ENCODE results near the gene LRRC46. TPM values are rescaled to one million over a fixed set of nuclear protein-coding genes. Genes with fewer than 3 reads are reported as not detected.

The LRRC46 gene
- total RNA-seq, 5 donors from 2014 or later (not counting 1 experiment from before 2014, with no cell fraction given) = 0.20 to 1.0 (median 0.88) TPM

DNA sequence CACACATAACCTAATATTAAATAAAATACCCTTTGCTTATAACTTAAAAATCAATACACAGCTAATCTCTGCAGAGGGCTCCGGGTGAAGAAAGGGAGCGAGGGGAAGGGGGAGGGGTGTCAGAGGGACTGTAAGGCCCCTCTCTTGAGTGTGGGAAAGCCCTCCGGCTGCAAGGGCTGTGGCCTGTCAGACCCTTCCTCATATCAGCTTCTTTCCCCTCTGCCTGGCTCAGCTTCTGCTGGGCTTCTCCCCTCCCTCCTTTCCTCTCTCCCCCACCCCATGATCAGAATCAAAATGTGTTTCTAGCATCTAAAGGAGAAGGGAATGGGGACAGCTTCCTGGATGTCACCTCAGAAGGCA, 14.2 kb downstream of the LRRC46 start:
- Mint-ChIP-seq H3K4me1 (peaks cover 33 to 41% (median 40%) of the 10 kb centered on the region in 3 donors), H3K9me3 (no peaks in the 10 kb centered on the region), H3K36me3 (no peaks in the 10 kb centered on the region), H3K27ac (no peak overlapping the region), H3K27me3 (peaks cover 46 to 57% of the 10 kb centered on the region in 2 donors), H3K4me3 (no peak overlapping the region)
- Histone ChIP-seq H3K4me3 (ENCODE audit: control insufficient read depth in 1 of 2, extremely low read depth in 1 of 2, low read length in 1 of 2) (no peak overlapping the region), H3K27ac (ENCODE audit: low read length) (no peak overlapping the region), H3K27me3 (replicated peaks in 1 of 2; ENCODE audit: control insufficient read depth in 2 of 2, extremely low read depth in 1 of 2, insufficient read depth in 2 of 2, low read length in 1 of 2) (peaks cover 19 to 70% of the 10 kb centered on the region in 2 experiments), H3K9me3 (no peaks in the 10 kb centered on the region), H3K36me3 (ENCODE audit: control insufficient read depth in 2 of 2, extremely low read depth in 1 of 2, insufficient read depth in 1 of 2, low read length in 1 of 2) (no peaks in the 10 kb centered on the region), H3K4me1 (ENCODE audit: control insufficient read depth in 1 of 2, extremely low read depth in 1 of 2, insufficient read depth in 2 of 2, low read length in 2 of 2) (peaks cover 4 to 38% of the 10 kb centered on the region in 2 experiments)
- ChIA-PET CTCF (interaction anchor here (2.4 to 3.1 kb wide), 2 partner anchors 44 to 45 kb away, joined by 5 to 25 read pairs; no protein-coding TSS in a partner anchor), POLR2A (no interaction called here)
- no peak for ATAC-seq (replicated peaks in 1 of 4)
- DNase-seq = no peak
- WGBS (ENCODE audit: insufficient coverage) = no CpG with 5 or more reads among the region's 3 CpGs

DNA sequence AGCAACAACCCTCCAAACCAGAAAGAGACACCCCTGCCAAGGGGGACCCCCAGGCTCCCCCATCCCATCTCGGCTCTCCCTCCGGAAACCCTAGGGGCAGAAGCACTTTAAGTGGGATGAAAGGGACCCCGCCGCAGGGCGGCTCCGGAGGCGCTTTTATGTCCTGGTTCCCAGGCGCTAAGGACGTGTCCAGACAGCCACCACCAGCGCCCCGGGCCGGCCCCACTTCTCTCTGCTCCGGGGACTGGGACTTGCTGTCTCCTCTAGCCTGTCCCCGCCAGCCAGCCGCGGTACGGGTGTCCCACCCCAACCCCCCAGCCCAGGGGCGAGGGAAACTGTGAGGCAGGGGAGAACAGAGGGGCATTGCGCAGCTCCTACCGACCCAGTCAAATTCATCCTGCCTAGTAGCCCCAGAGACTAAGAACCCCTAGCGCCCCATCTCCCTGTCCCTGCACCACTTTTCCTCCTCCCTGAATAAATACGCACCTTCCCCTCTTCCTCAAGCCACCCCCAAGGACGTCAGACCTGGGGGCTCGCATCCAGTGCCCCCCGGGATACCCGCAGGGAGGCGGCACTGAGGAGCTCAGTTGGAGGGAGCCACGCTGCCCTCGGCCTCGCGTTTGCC, 15.4 kb downstream of the LRRC46 start:
- Histone ChIP-seq H3K4me3 (ENCODE audit: control insufficient read depth in 1 of 2, extremely low read depth in 1 of 2, low read length in 1 of 2) (peak overlapping the region in 1 of 2 donors; percentile 32), H3K36me3 (ENCODE audit: control insufficient read depth in 2 of 2, extremely low read depth in 1 of 2, insufficient read depth in 1 of 2, low read length in 1 of 2) (no peaks in the 10 kb centered on the region), H3K27ac (ENCODE audit: low read length) (no peak overlapping the region), H3K4me1 (ENCODE audit: control insufficient read depth in 1 of 2, extremely low read depth in 1 of 2, insufficient read depth in 2 of 2, low read length in 2 of 2) (peaks cover 4 to 38% of the 10 kb centered on the region in 2 experiments), H3K27me3 (replicated peaks in 1 of 2; ENCODE audit: control insufficient read depth in 2 of 2, extremely low read depth in 1 of 2, insufficient read depth in 2 of 2, low read length in 1 of 2) (peaks cover 20 to 80% of the 10 kb centered on the region in 2 experiments), H3K9me3 (no peaks in the 10 kb centered on the region)
- Mint-ChIP-seq H3K27ac (peak overlapping the region in 1 of 2 donors; percentile 36), H3K27me3 (peaks cover 48 to 62% of the 10 kb centered on the region in 2 donors), H3K4me3 (peak overlapping the region in 1 of 3 donors; percentile 44), H3K9me3 (no peaks in the 10 kb centered on the region), H3K36me3 (no peaks in the 10 kb centered on the region), H3K4me1 (peaks cover 27 to 36% (median 34%) of the 10 kb centered on the region in 3 donors)
- 17% methylated on average over 19 of the region's 31 CpGs for WGBS (ENCODE audit: insufficient coverage)
- ChIA-PET CTCF (interaction anchor here in 1 of 2 donors (0.6 to 3.1 kb wide), 2 partner anchors 43 to 232 kb away, joined by 4 to 25 read pairs; no protein-coding TSS in a partner anchor), POLR2A (no interaction called here)
- ATAC-seq (replicated peaks in 1 of 4) (no peak), DNase-seq (no peak)

DNA sequence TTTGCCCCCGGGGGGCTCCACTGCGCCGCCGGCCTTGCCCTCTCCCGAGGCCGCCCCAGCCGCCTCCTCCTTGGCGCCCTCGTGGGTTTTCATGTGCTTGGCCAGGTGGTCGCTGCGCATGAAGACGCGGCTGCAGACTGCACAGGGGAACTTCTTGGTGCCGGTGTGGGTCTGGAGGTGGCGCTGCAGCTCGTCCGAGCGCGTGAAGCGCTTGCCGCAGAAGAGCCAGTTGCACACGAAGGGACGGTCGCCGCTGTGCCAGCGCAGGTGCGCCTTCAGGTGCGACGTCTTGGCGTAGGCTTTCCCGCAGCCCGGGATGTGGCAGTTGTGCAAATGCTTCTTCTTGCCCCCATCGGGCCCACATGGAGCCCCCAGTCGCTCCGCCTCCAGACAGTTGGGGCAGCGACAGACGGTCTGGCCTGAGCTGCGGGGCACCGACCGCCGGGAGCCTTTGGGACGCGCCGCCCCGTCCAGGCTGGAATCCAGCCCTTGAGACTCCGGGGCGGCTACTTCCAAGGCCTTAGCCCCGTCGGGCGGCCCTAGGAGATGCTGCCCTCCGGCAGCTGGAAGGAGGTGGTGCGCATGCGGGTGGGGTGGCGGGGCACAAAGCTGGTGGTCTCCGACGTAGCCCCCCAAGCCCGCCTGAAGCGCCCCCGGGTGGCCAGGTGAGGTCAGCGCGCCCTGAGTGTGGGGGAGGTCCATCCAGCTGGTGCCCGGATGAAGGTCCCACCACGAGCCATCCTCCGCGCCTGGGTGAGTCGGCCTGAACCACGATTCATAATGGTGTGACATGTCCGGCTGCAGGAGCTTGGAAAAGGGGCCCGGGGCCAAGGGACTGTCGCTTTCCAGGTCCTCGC, 16.1 kb downstream of the LRRC46 start:
- DNase-seq (peak in 14 of 35 experiments; percentile 4 to 53 (median 32)), ATAC-seq (replicated peaks in 1 of 4) (peak in 1 of 4 experiments; percentile 63)
- ChIA-PET POLR2A (no interaction called here), CTCF (interaction anchor here (1.0 to 3.1 kb wide), 2 partner anchors 42 to 43 kb away, joined by 3 to 25 read pairs; no protein-coding TSS in a partner anchor)
- Mint-ChIP-seq H3K27ac (no peak overlapping the region), H3K9me3 (no peaks in the 10 kb centered on the region), H3K36me3 (no peaks in the 10 kb centered on the region), H3K27me3 (peaks cover 56 to 69% of the 10 kb centered on the region in 2 donors), H3K4me1 (peaks cover 28 to 38% (median 35%) of the 10 kb centered on the region in 3 donors), H3K4me3 (peak overlapping the region in 1 of 3 donors; percentile 44)
- 30% methylated on average over 69 of the region's 71 CpGs for WGBS (ENCODE audit: insufficient coverage)
- no peaks in the 10 kb centered on the region for H3K36me3 ChIP-seq (ENCODE audit: control insufficient read depth in 2 of 2, extremely low read depth in 1 of 2, insufficient read depth in 1 of 2, low read length in 1 of 2)
- peak overlapping the region in 1 of 2 donors; percentile 15 for H3K4me3 ChIP-seq (ENCODE audit: control insufficient read depth in 1 of 2, extremely low read depth in 1 of 2, low read length in 1 of 2)
- H3K27ac ChIP-seq (ENCODE audit: low read length) = no peak overlapping the region
- H3K27me3 ChIP-seq (replicated peaks in 1 of 2; ENCODE audit: control insufficient read depth in 2 of 2, extremely low read depth in 1 of 2, insufficient read depth in 2 of 2, low read length in 1 of 2) = peaks cover 22 to 88% of the 10 kb centered on the region in 2 experiments
- no peaks in the 10 kb centered on the region for H3K9me3 ChIP-seq
- H3K4me1 ChIP-seq (ENCODE audit: control insufficient read depth in 1 of 2, extremely low read depth in 1 of 2, insufficient read depth in 2 of 2, low read length in 2 of 2) = peaks cover 4 to 43% of the 10 kb centered on the region in 2 experiments

DNA sequence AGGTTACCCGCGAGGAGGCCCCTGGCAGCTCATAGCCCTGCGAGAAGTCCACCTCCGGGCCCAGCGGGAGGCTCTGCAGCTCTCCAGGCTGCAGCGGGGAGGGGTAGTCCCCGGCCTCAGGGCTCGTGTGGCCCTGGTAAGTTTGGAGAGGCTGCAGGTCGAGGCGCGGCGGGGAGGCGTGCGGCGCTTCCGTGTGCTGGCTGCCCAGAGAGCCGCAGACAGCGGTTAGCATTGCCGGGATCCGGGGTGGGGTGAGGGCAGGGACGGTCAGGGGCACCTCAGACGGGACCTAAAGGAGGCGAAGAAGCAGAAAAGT, 16.7 kb downstream of the LRRC46 start:
- H3K4me3 ChIP-seq (ENCODE audit: control insufficient read depth in 1 of 2, extremely low read depth in 1 of 2, low read length in 1 of 2) = no peak overlapping the region
- ATAC-seq (replicated peaks in 1 of 4) (no peak), DNase-seq (no peak)
- H3K4me1 Mint-ChIP-seq = peaks cover 24 to 34% (median 31%) of the 10 kb centered on the region in 3 donors
- H3K27ac Mint-ChIP-seq = no peak overlapping the region
- H3K27me3 ChIP-seq (replicated peaks in 1 of 2; ENCODE audit: control insufficient read depth in 2 of 2, extremely low read depth in 1 of 2, insufficient read depth in 2 of 2, low read length in 1 of 2) = peaks cover 23 to 94% of the 10 kb centered on the region in 2 experiments
- POLR2A ChIA-PET = interaction anchor here in 1 of 2 donors (0.5 kb wide), 1 partner anchor 172 kb away, joined by 4 read pairs; no protein-coding TSS in a partner anchor
- CTCF ChIA-PET = interaction anchor here in 1 of 2 donors (1.0 kb wide), 1 partner anchor 41 kb away, joined by 3 read pairs; no protein-coding TSS in a partner anchor
- H3K36me3 Mint-ChIP-seq = no peaks in the 10 kb centered on the region
- H3K9me3 Mint-ChIP-seq = no peaks in the 10 kb centered on the region
- no peak overlapping the region for H3K4me3 Mint-ChIP-seq
- H3K27me3 Mint-ChIP-seq = peaks cover 61 to 74% of the 10 kb centered on the region in 2 donors
- no peaks in the 10 kb centered on the region for H3K36me3 ChIP-seq (ENCODE audit: control insufficient read depth in 2 of 2, extremely low read depth in 1 of 2, insufficient read depth in 1 of 2, low read length in 1 of 2)
- H3K9me3 ChIP-seq = no peaks in the 10 kb centered on the region
- H3K4me1 ChIP-seq (ENCODE audit: control insufficient read depth in 1 of 2, extremely low read depth in 1 of 2, insufficient read depth in 2 of 2, low read length in 2 of 2) = peaks cover 4 to 43% of the 10 kb centered on the region in 2 experiments
- H3K27ac ChIP-seq (ENCODE audit: low read length) = no peak overlapping the region
- WGBS (ENCODE audit: insufficient coverage) = 64% methylated on average over 7 of the region's 23 CpGs

DNA sequence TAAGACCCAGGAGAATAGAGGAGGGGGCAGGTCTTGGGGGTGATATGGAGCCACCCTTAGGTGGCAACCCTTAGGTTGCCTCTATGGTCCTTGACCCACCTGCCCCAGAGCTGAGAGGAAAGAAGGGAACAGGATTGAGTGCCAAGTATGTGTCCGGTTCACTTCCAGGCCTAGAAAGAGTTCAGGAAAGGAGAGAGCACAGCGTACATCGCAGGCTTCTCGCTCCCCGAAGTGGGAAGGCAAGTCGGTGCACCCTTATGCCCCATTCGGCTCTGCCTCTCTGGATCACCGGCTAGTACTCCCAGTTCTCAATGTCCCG, 18.9 kb downstream of the LRRC46 start:
- Histone ChIP-seq H3K4me1 (ENCODE audit: control insufficient read depth in 1 of 2, extremely low read depth in 1 of 2, insufficient read depth in 2 of 2, low read length in 2 of 2) (peaks cover 4 to 43% of the 10 kb centered on the region in 2 experiments), H3K4me3 (ENCODE audit: control insufficient read depth in 1 of 2, extremely low read depth in 1 of 2, low read length in 1 of 2) (peak overlapping the region; percentile 12 to 55), H3K27me3 (replicated peaks in 1 of 2; ENCODE audit: control insufficient read depth in 2 of 2, extremely low read depth in 1 of 2, insufficient read depth in 2 of 2, low read length in 1 of 2) (peaks cover 28 to 86% of the 10 kb centered on the region in 2 experiments), H3K27ac (ENCODE audit: low read length) (no peak overlapping the region), H3K36me3 (ENCODE audit: control insufficient read depth in 2 of 2, extremely low read depth in 1 of 2, insufficient read depth in 1 of 2, low read length in 1 of 2) (no peaks in the 10 kb centered on the region), H3K9me3 (no peaks in the 10 kb centered on the region)
- Mint-ChIP-seq H3K36me3 (no peaks in the 10 kb centered on the region), H3K4me1 (peaks cover 23 to 40% (median 36%) of the 10 kb centered on the region in 3 donors), H3K27ac (no peak overlapping the region), H3K4me3 (peak overlapping the region; percentile 41 to 73 (median 45)), H3K9me3 (no peaks in the 10 kb centered on the region), H3K27me3 (peaks cover 74 to 82% of the 10 kb centered on the region in 2 donors)
- ATAC-seq (replicated peaks in 1 of 4) (no peak), DNase-seq (no peak)
- ChIA-PET CTCF (interaction anchor here in 1 of 2 donors (0.9 kb wide), 1 partner anchor 9 kb away, joined by 3 read pairs; no protein-coding TSS in a partner anchor), POLR2A (interaction anchor here in 1 of 2 donors (0.6 kb wide), 1 partner anchor 70 kb away, joined by 5 read pairs; no protein-coding TSS in a partner anchor)
- WGBS (ENCODE audit: insufficient coverage) = 80% methylated on average over 9 of the region's 9 CpGs

Measured in T-cell (primary cell).